OCI-LY7 (cell line): ENCODE results near the gene ABCA13.

Source experiments
- CTCF ChIP-seq: fragments of 200-600 bp; sonication (generic); conservative IDR thresholded peaks from 2 replicates; pipeline ENCODE4 v1.5.1; 2014; ENCODE audit warnings: mild to moderate bottlenecking, antibody characterized with exemption, low read length, moderate library complexity, mixed read lengths
- EZH2phosphoT487 ChIP-seq: fragments of 200-600 bp; sonication (generic); IDR thresholded peaks from 2 replicates; pipeline ENCODE4 v1.6.1; 2018; ENCODE audit warnings: low read depth, borderline replicate concordance, mild to moderate bottlenecking, mixed run types, antibody characterized with exemption, low read length, moderate library complexity, mixed read lengths

GRCh38 chr7:48279420-48279819 is 108.2 kb downstream of the ABCA13 start:
- TF ChIP-seq CTCF, result no peak
- no peak for TF ChIP-seq EZH2phosphoT487
